Measurements from ENCODE around the gene RNF220. TPM values are rescaled to one million over a fixed set of nuclear protein-coding genes. Genes with fewer than 3 reads are reported as not detected.

RNF220 gene
- total and polyA plus RNA-seq, 7 experiments from 2014 or later = 83.1 to 127 (median 95.9) TPM

- intact Hi-C loops (cut with micrococcal nuclease) = no loop called here
- Mint-ChIP-seq H3K27ac (no peak overlapping the region), H3K36me3 (no peaks in the 10 kb centered on the region), H3K27me3 (peaks cover 0 to 19% (median 0%) of the 10 kb centered on the region in 5 donors), H3K9me3 (no peaks in the 10 kb centered on the region), H3K4me3 (no peak overlapping the region), H3K4me1 (no peaks in the 10 kb centered on the region)
- ATAC-seq (no peak), DNase-seq (no peak)
- Histone ChIP-seq H3K27ac (ENCODE audit: low read depth, low read length) (no peak overlapping the region), H3K4me1 (ENCODE audit: control insufficient read depth in 2 of 2, insufficient read depth in 2 of 2, low read length in 2 of 2) (no peaks in the 10 kb centered on the region), H3K36me3 (ENCODE audit: control insufficient read depth in 2 of 3, insufficient read depth in 3 of 3, low read length in 3 of 3) (no peaks in the 10 kb centered on the region), H3K27me3 (ENCODE audit: control insufficient read depth in 2 of 2, insufficient read depth in 2 of 2, low read length in 2 of 2) (no peaks in the 10 kb centered on the region), H3K9me3 (ENCODE audit: control insufficient read depth in 2 of 3, low read length in 3 of 3) (no peaks in the 10 kb centered on the region), H3K4me3 (ENCODE audit: low read length) (no peak overlapping the region)
- ChIA-PET POLR2A (no interaction called here), CTCF (no interaction called here)
Observed at GRCh38 chr1:44380666-44381177, 24.3 kb upstream of the RNF220 start.

- ChIA-PET POLR2A (no interaction called here), CTCF (no interaction called here)
- Mint-ChIP-seq H3K36me3 (no peaks in the 10 kb centered on the region), H3K27ac (no peak overlapping the region), H3K4me3 (no peak overlapping the region), H3K9me3 (no peaks in the 10 kb centered on the region), H3K27me3 (peaks cover 5 to 21% (median 10%) of the 10 kb centered on the region in 5 donors), H3K4me1 (no peaks in the 10 kb centered on the region)
- Histone ChIP-seq H3K4me3 (ENCODE audit: low read length) (no peak overlapping the region), H3K36me3 (ENCODE audit: control insufficient read depth in 2 of 3, insufficient read depth in 3 of 3, low read length in 3 of 3) (no peaks in the 10 kb centered on the region), H3K9me3 (ENCODE audit: control insufficient read depth in 2 of 3, low read length in 3 of 3) (no peaks in the 10 kb centered on the region), H3K27me3 (ENCODE audit: control insufficient read depth in 2 of 2, insufficient read depth in 2 of 2, low read length in 2 of 2) (no peaks in the 10 kb centered on the region), H3K27ac (ENCODE audit: low read depth, low read length) (no peak overlapping the region), H3K4me1 (ENCODE audit: control insufficient read depth in 2 of 2, insufficient read depth in 2 of 2, low read length in 2 of 2) (no peaks in the 10 kb centered on the region)
- DNase-seq (no peak), ATAC-seq (no peak)
- intact Hi-C loops (cut with micrococcal nuclease) = no loop called here
Observed at GRCh38 chr1:44388551-44388950, 16.5 kb upstream of the RNF220 start.

DNA sequence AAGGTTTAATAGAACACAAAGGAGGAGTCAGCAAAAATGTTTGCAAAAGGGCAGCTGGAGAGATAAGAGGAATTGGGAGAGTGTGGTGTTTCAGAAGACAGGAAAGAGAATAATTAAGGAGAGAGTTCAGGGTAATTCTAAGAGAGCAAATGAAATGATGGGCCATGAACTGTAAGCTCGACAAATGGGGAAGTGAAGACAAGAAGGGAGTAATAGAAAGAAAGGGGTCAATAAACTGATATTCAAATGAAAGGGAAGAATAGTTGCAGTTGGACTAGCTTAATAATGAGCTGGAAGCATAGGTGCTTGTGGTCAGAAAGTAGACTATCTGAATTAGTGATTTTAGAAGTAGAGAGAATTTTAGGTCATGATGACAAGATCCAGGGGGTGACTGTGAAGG is 15.6 kb upstream of the RNF220 start:
- ATAC-seq = no peak
- H3K4me3 Mint-ChIP-seq = no peak overlapping the region
- no peaks in the 10 kb centered on the region for H3K4me1 Mint-ChIP-seq
- H3K27ac Mint-ChIP-seq = no peak overlapping the region
- Histone ChIP-seq H3K36me3 (ENCODE audit: control insufficient read depth in 2 of 3, insufficient read depth in 3 of 3, low read length in 3 of 3) (no peaks in the 10 kb centered on the region), H3K4me3 (ENCODE audit: low read length) (no peak overlapping the region), H3K27ac (ENCODE audit: low read depth, low read length) (no peak overlapping the region), H3K27me3 (ENCODE audit: control insufficient read depth in 2 of 2, insufficient read depth in 2 of 2, low read length in 2 of 2) (no peaks in the 10 kb centered on the region), H3K9me3 (ENCODE audit: control insufficient read depth in 2 of 3, low read length in 3 of 3) (no peaks in the 10 kb centered on the region), H3K4me1 (ENCODE audit: control insufficient read depth in 2 of 2, insufficient read depth in 2 of 2, low read length in 2 of 2) (no peaks in the 10 kb centered on the region)
- intact Hi-C loops (cut with micrococcal nuclease) = no loop called here
- ChIA-PET POLR2A (no interaction called here), CTCF (no interaction called here)
- no peaks in the 10 kb centered on the region for H3K9me3 Mint-ChIP-seq
- H3K36me3 Mint-ChIP-seq = no peaks in the 10 kb centered on the region
- peaks cover 11 to 20% (median 16%) of the 10 kb centered on the region in 5 donors for H3K27me3 Mint-ChIP-seq
- no peak for DNase-seq

- no peaks in the 10 kb centered on the region for H3K36me3 ChIP-seq (ENCODE audit: control insufficient read depth in 2 of 3, insufficient read depth in 3 of 3, low read length in 3 of 3)
- no peak for DNase-seq
- H3K27me3 ChIP-seq (ENCODE audit: control insufficient read depth in 2 of 2, insufficient read depth in 2 of 2, low read length in 2 of 2) = no peaks in the 10 kb centered on the region
- H3K9me3 ChIP-seq (ENCODE audit: control insufficient read depth in 2 of 3, low read length in 3 of 3) = no peaks in the 10 kb centered on the region
- ATAC-seq = no peak
- no peak overlapping the region for H3K4me3 ChIP-seq (ENCODE audit: low read length)
- H3K4me1 Mint-ChIP-seq = no peaks in the 10 kb centered on the region
- peaks cover 0 to under 1% (median 0%) of the 10 kb centered on the region in 11 donors for H3K9me3 Mint-ChIP-seq
- no peak overlapping the region for H3K27ac Mint-ChIP-seq
- H3K27ac ChIP-seq (ENCODE audit: low read depth, low read length) = no peak overlapping the region
- ChIA-PET POLR2A (no interaction called here), CTCF (no interaction called here)
- intact Hi-C loops (cut with micrococcal nuclease) = no loop called here
- H3K4me3 Mint-ChIP-seq = no peak overlapping the region
- no peaks in the 10 kb centered on the region for H3K4me1 ChIP-seq (ENCODE audit: control insufficient read depth in 2 of 2, insufficient read depth in 2 of 2, low read length in 2 of 2)
- H3K27me3 Mint-ChIP-seq = peaks cover 16 to 27% (median 19%) of the 10 kb centered on the region in 5 donors
- H3K36me3 Mint-ChIP-seq = peaks cover 0 to 3% (median 0%) of the 10 kb centered on the region in 5 donors
Observed at GRCh38 chr1:44390277-44390676, 14.8 kb upstream of the RNF220 start.

DNA sequence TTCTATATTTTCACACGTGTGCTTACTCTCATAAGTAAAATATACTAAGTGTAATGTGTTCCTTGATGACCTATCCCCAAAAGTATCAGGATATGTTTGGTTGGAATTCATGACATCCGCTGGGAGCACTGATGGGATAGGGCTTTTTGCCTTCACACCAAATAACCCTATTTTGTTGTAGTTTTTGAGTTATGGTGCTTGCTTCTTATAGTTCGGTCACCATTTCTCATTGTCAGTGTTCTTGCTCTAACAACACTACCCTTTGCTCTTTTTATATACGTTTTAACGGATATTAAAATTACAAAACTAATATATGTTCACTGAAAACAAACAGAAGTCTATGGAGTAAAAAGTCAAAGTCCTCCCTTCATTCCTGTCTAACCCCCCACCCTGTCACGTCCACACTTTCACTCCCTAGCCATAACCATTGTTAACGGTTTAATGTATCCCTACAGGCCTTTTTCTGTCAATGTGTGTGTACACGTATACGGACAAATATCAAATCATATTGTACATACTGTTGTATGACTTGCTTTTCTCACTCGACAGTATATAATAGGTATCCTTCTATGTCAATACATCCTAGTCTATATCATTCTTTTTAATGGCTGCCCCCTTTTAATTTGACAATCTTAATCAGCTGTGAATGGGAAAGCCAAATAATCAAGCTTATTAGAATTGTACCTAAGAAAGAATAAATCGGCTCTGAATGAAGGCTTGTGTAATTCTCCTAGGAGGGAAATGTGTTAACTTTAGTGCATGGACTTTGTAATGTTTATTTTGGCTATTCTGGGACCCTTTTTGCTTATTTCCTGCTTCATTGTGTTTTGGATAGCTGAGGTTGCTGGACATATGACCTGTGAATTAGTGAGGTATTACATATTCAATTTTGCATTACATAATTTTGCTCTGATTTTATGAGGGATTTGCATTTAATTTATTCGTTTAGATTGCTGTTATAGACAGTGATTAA is 3.5 kb upstream of the RNF220 start:
- H3K4me3 Mint-ChIP-seq = no peak overlapping the region
- H3K27ac ChIP-seq (ENCODE audit: low read depth, low read length) = no peak overlapping the region
- intact Hi-C loops (cut with micrococcal nuclease) = no loop called here

GRCh38 chr1:44405798-44406736 is 1.0 kb downstream of the RNF220 start:
- peak overlapping the region; percentile 80 to 95 (median 89) for H3K4me3 Mint-ChIP-seq
- no peaks in the 10 kb centered on the region for H3K36me3 Mint-ChIP-seq
- peaks cover 0 to 6% (median 0%) of the 10 kb centered on the region in 11 donors for H3K9me3 Mint-ChIP-seq
- DNase-seq = peak in 3 of 9 donors; percentile 20 to 44 (median 34)
- peaks cover 34 to 59% (median 44%) of the 10 kb centered on the region in 5 donors for H3K27me3 Mint-ChIP-seq
- intact Hi-C loops (cut with micrococcal nuclease) = loop anchor here in 1 of 2 donors (1.0 kb wide), 1 partner anchor 51 kb away; the partner anchor contains the start of gene ERI3
- Histone ChIP-seq H3K4me3 (ENCODE audit: low read length) (peak overlapping the region; percentile 66), H3K4me1 (ENCODE audit: control insufficient read depth in 2 of 2, insufficient read depth in 2 of 2, low read length in 2 of 2) (peaks cover 10 to 33% of the 10 kb centered on the region in 2 donors), H3K9me3 (ENCODE audit: control insufficient read depth in 2 of 3, low read length in 3 of 3) (no peaks in the 10 kb centered on the region), H3K27ac (ENCODE audit: low read depth, low read length) (no peak overlapping the region), H3K36me3 (ENCODE audit: control insufficient read depth in 2 of 3, insufficient read depth in 3 of 3, low read length in 3 of 3) (no peaks in the 10 kb centered on the region), H3K27me3 (ENCODE audit: control insufficient read depth in 2 of 2, insufficient read depth in 2 of 2, low read length in 2 of 2) (peaks cover 25 to 53% of the 10 kb centered on the region in 2 donors)
- peaks cover 17 to 38% (median 29%) of the 10 kb centered on the region in 7 donors for H3K4me1 Mint-ChIP-seq
- ChIA-PET CTCF (interaction anchor here (0.6 to 0.7 kb wide), 2 partner anchors 11 to 12 kb away, joined by 3 read pairs; no protein-coding TSS in a partner anchor), POLR2A (no interaction called here)
- no peak overlapping the region for H3K27ac Mint-ChIP-seq
- ATAC-seq = peak; percentile 47

More for the DNA sequence above, 3.5 kb upstream of the RNF220 start:
- DNase-seq (no peak), ATAC-seq (no peak)
- no peaks in the 10 kb centered on the region for H3K36me3 ChIP-seq (ENCODE audit: control insufficient read depth in 2 of 3, insufficient read depth in 3 of 3, low read length in 3 of 3)
- peaks cover 0 to 40% of the 10 kb centered on the region in 2 donors for H3K27me3 ChIP-seq (ENCODE audit: control insufficient read depth in 2 of 2, insufficient read depth in 2 of 2, low read length in 2 of 2)
- Mint-ChIP-seq H3K27me3 (peaks cover 60 to 85% (median 67%) of the 10 kb centered on the region in 5 donors), H3K4me1 (peaks cover 0 to 19% (median 11%) of the 10 kb centered on the region in 7 donors), H3K36me3 (peaks cover 0 to 3% (median 0%) of the 10 kb centered on the region in 5 donors), H3K27ac (no peak overlapping the region), H3K9me3 (peaks cover 0 to 4% (median 0%) of the 10 kb centered on the region in 11 donors)
- H3K9me3 ChIP-seq (ENCODE audit: control insufficient read depth in 2 of 3, low read length in 3 of 3) = no peaks in the 10 kb centered on the region
- CTCF ChIA-PET = no interaction called here
- H3K4me3 ChIP-seq (ENCODE audit: low read length) = no peak overlapping the region
- POLR2A ChIA-PET = no interaction called here
- peaks cover 3 to 15% of the 10 kb centered on the region in 2 donors for H3K4me1 ChIP-seq (ENCODE audit: control insufficient read depth in 2 of 2, insufficient read depth in 2 of 2, low read length in 2 of 2)

Data from naive thymus-derived CD4-positive, alpha-beta T cell (primary cell).